Inflammatory macrophage treated with lipopolysaccharide for 1 hour (primary cell): ENCODE data around the gene RNF207.
"Not testable (repeated sequence)": the region's sequence is repeated elsewhere in the genome, so short reads cannot be mapped to it uniquely, and the experiment has no call there.

Experiments
- DNase-seq, 2 donors: peaks; one replicate each; pipeline ENCODE4 v3.0.0-alpha.2; 2020 to 2022

RNF207 gene

GRCh38 chr1:6200188-6200809, 5.6 kb upstream of the RNF207 start:
- no peak for DNase-seq

GRCh38 chr1:6202256-6202655, 3.7 kb upstream of the RNF207 start:
- DNase-seq: no peak

- DNase-seq: no peak
These were observed 569 bp downstream of the RNF207 start for GRCh38 chr1:6206520-6206855.

GRCh38 chr1:6207075-6207885, 1.4 kb downstream of the RNF207 start:
- DNase-seq: no peak

GRCh38 chr1:6207921-6208320, 2.0 kb downstream of the RNF207 start:
- no peak for DNase-seq

- DNase-seq: peak; percentile 49 to 52
These were observed 3.1 kb downstream of the RNF207 start for GRCh38 chr1:6208723-6209660.

GRCh38 chr1:6209661-6210580, 4.0 kb downstream of the RNF207 start:
- DNase-seq: no peak

- DNase-seq: no peak
These were observed 4.9 kb downstream of the RNF207 start for GRCh38 chr1:6210591-6211355.

GRCh38 chr1:6211731-6212130, 5.8 kb downstream of the RNF207 start:
- DNase-seq: no peak

- peak; percentile 50 to 52 for DNase-seq
These were observed 6.5 kb downstream of the RNF207 start for GRCh38 chr1:6212193-6212959.

GRCh38 chr1:6218375-6219164, 12.7 kb downstream of the RNF207 start:
- no peak for DNase-seq

- DNase-seq: not testable (repeated sequence)
These were observed 13.7 kb downstream of the RNF207 start for GRCh38 chr1:6219641-6220040.

- DNase-seq: no peak
These were observed 14.3 kb downstream of the RNF207 start for GRCh38 chr1:6220236-6220635.

- no peak for DNase-seq
These were observed 15.4 kb downstream of the RNF207 start for GRCh38 chr1:6221210-6221784.

GRCh38 chr1:6222636-6223035, 16.7 kb downstream of the RNF207 start:
- no peak for DNase-seq

- no peak for DNase-seq
These were observed 17.7 kb downstream of the RNF207 start for GRCh38 chr1:6223617-6224016.

GRCh38 chr1:6224718-6225117, 18.8 kb downstream of the RNF207 start:
- no peak for DNase-seq

- no peak for DNase-seq
These were observed 19.7 kb downstream of the RNF207 start for GRCh38 chr1:6225651-6226050.

- DNase-seq: no peak
These were observed 27.5 kb downstream of the RNF207 start for GRCh38 chr1:6233376-6233775.
